Panc1 (cell line): ENCODE results near the gene RGS6. TPM values are rescaled to one million over a fixed set of nuclear protein-coding genes. Genes with fewer than 3 reads are reported as not detected.

Source experiments
- microRNA-seq: library from miRNA; unstranded; fragments of <30 nt; microRNA quantifications from one replicate; pipeline ENCODE4 v1.1.0, GENCODE V29; 2020; ENCODE audit not compliant: unreplicated experiment
- total RNA-seq: library from RNA; stranded (reverse); gene quantifications from one replicate; pipeline ENCODE4 v1.2.1, GENCODE V29; 2021; ENCODE audit not compliant: unreplicated experiment

The RGS6 gene
- total RNA-seq, 1 experiment from 2014 or later = not detected

Small RNA genes lying within 50 kb of the gene (microRNA-seq; reads per million reads assigned to microRNA genes)
- not detected for gene MIR7843
